HS-5 (cell line): ENCODE data around the gene PLEKHA8.

Experiments
- DNase-seq: peaks from one replicate; pipeline ENCODE4 v3.0.0-alpha.2; 2012; ENCODE audit warnings: low read depth

Gene PLEKHA8

DNA sequence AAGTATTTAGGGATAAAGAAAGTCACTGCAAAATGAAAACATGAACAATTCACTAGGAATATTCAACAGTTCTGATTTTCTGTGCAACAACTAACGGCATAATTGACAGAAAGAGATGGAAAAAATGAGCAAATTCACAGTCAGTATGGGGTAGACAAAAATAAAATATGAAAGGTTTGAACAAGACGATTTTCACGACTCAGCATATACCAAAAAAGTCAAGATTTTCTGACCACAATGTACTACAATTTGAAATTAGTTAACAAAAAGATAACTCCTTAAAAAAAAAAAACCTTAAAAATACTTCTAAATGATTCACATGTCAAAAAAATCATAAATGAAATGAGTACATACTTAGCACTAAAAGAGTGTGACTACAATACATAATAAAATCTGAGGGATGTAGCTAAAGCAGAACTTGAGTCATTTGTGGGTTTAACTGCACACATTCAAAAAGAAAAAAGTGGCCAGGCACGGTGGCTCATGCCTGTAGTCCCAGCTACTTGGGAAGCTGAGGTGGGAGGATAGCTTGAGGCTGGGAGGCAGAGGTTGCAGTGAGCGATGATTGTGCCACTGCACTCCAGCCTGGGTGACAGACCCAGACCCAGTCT, 84.0 kb downstream of the PLEKHA8 start:
- no peak for DNase-seq

DNA sequence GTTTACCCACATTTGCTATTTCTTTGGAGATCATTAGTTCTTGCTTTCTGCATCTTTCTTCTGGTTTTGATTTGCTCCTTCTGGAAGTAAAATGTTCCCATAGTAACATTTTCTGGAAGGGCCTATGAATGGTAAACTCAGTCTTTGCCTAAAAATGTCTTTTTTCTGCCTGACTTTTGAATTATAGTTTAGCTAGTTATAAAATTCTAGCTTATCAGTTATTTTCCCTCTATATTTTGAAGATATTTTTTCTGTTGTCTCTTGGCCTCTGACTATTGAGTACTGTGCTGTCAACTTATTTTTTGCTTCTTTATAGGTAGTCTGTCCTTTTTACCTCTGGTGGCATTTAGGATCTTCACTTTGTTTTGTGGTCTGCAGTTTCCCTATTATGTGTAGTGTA, 84.9 kb downstream of the PLEKHA8 start:
- no peak for DNase-seq

GRCh38 chr7:30114536-30115238, 86.5 kb downstream of the PLEKHA8 start:
- DNase-seq, result no peak

GRCh38 chr7:30115709-30116297, 87.6 kb downstream of the PLEKHA8 start:
- DNase-seq, result no peak

GRCh38 chr7:30116771-30117170, 88.6 kb downstream of the PLEKHA8 start:
- no peak for DNase-seq

DNA sequence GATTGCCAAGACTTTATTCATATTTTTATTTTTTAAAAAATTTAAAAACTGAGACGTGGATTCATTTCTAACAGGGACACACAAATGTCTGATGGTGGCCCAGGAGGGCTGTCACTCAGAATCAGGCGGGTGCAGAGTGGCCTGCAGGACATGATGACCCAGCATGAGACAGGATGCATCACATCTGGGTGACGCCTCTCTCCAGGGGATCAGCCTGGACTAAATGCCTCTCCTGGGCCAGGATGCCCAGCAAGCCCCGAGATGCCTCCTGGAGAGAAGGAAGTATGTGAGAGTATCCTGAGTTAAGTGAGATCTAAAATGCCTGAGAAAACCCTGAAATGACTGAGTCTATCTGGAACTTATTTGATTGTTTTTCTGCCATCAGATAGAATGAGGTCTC, 89.7 kb downstream of the PLEKHA8 start:
- no peak for DNase-seq

DNA sequence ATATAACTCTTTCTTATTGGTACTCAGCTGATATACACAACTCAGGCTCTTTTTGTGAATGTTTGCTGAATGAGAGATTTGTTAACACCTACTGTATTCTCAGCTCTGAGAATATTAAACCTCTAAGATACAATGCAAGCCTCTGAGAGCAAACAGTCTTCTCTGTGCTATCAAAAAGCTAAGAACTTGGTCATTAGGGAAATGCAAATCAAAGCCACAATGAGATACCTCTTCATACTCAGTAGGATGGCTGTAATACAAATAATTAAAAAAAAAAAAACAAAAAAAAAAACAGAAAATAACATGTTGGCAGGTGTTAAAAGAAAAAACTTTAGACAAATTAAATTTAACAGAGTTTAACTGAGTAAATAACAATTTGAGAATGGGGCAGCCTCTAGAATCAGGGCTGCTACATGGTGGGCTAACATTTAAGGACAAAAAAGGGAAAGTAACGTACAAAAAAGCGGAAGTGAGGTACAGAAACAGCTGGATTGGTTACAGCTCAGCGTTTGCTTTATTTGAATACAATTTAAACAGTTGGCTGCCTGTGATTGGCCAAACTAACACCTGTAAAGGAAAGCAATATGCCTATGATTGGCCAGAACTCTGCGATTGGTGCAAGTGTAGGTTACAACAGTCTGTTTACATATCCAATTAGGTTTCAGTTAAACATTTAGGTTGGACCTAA, 91.8 kb downstream of the PLEKHA8 start:
- DNase-seq, result no peak

DNA sequence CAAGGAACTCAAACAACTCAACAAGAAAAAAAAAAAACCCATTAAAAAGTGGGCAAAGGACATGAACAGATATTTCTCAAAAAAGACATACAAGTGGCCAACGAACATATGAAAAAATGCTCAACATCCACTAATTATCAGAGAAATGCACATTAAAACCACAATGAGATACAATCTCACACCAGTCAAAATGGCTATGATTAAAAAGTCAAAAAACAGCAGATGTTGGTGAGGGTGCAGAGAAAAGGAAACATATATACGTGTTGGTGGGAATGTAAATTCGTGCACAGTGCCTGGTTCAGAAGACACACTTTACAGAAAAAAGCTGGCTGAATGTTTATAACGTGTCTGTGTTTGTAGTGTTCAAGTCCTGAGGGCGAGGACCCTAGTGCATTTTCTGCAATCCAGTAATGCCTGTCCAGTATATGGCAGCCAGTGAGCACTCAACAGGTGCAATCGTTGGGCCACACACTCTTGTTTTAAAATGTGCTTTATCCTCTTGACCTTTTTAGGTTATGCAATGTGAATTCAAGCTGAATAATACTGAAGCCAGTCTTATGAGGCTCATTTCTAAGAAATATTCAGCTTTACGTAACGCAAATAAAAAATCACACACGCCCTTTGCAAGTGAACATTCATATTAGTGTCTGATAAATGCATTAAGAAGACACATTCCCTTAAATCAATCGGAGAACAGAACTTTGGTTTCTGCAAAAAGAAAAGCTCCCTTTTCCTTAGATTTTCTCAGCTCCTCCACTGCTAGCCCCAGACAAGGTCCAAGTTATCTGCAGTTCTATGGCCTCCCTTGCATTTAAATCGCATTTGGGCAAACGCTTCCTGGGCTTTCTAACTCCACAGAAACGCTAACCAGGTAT, 105.8 kb downstream of the PLEKHA8 start:
- DNase-seq, result no peak

DNA sequence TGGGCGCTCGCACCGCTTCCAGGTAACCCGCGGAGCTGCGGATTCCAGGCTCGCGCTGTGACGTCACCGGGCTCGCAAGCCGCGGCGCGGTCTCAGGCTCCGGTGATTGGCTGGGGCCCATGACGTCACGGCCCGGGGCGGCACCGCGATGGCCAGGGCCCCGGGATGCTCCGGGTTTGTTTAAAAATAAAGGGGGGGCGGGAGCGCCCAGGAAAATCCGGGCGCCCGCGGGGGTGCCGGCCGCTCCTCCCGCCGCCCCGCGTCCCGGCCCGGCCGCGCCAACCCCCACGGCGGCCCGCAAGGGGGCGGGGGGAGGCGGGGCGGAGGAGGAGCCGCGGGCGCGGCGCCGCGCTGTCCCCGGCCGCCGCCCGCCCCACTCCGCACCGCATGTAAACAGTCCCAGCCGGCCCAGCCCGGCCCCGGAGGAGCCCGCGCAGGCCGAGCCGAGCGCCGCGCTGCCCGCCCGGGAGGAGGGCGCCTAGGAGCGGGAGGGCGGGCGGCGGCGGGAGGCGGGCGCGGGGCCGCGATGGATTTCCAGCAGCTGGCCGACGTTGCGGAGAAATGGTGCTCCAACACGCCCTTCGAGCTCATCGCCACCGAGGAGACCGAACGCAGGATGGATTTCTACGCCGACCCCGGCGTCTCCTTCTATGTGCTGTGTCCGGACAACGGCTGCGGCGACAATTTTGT, 106.5 kb downstream of the PLEKHA8 start, which contains the start of gene MTURN:
Gene MTURN, plus strand, starts transcription at position 376 of the 690 bp plus-strand sequence. Its CDS starts 151 bp downstream, at position 527.
- DNase-seq, result peak; percentile 58

DNA sequence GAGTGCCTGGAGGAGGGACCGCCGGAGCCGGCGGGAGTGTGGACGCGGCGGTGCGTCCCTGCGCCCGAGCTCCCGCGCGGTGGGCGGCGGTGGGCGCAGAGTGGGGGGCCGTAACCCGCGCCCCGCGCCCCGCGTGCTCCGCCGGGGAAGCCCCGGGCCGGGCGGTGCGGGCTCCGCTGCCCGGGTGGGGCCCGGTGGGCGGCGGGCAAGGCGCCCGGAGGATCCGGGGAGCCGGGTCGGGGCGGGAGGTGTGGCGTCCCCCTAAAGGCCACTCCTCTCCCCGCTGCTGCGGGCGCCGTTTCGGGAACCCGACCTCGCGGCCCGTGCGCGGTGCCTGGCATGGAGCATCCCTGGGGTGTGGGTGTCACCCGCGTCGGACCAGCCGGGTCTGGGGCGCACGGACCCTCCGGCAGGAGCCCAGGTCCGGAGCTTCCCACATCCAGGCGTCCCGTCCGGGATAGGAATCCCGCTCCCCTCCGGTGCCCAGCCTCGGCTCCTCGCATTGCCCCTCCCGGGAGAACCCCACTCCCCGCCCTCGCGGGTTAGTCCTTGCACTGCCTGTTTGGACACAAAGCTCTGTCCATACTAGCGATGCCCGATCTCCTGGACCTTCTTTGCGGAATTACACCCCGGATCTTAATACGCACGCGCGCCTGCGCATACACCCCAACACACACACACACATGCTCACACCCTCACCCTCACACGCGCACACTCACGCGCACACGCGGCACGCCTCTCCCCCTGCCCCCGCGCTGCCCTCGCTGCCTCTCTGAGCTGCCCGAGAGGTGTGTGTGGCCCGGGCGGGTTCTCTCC, 107.3 kb downstream of the PLEKHA8 start:
- DNase-seq, result peak; percentile 47

- no peak for DNase-seq
Observed at GRCh38 chr7:30136117-30136731, 108.0 kb downstream of the PLEKHA8 start.

- no peak for DNase-seq
Observed at GRCh38 chr7:30136743-30137485, 108.7 kb downstream of the PLEKHA8 start.

GRCh38 chr7:30139836-30140384, 111.7 kb downstream of the PLEKHA8 start:
- DNase-seq, result no peak

- no peak for DNase-seq
Observed at GRCh38 chr7:30140456-30140855, 112.2 kb downstream of the PLEKHA8 start.

- peak; percentile 75 for DNase-seq
Observed at GRCh38 chr7:30142710-30143109, 114.5 kb downstream of the PLEKHA8 start.

DNA sequence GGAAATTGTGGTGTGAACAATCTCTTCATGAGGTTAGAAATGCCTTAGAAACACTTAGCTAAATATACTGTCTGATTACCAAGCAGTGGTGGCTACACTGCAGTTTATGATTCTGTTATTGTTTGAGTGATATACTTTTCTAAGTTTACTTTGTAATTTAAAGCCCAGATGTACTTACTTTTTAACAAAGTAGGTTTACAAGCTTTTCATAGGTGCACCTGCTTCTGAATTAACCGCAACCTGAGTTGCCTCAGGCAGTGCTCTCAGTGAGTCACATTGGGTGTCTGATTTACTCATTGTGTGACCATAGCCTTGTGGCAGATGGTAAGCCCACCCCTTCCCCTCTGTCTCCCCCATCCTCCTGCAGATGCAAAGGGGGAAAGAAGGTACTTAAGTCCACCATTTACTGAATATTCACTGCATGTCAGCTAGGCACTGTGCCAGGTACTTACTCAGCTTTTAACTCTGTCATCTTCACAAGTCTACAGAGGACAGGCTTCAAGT, 115.6 kb downstream of the PLEKHA8 start:
- no peak for DNase-seq

DNA sequence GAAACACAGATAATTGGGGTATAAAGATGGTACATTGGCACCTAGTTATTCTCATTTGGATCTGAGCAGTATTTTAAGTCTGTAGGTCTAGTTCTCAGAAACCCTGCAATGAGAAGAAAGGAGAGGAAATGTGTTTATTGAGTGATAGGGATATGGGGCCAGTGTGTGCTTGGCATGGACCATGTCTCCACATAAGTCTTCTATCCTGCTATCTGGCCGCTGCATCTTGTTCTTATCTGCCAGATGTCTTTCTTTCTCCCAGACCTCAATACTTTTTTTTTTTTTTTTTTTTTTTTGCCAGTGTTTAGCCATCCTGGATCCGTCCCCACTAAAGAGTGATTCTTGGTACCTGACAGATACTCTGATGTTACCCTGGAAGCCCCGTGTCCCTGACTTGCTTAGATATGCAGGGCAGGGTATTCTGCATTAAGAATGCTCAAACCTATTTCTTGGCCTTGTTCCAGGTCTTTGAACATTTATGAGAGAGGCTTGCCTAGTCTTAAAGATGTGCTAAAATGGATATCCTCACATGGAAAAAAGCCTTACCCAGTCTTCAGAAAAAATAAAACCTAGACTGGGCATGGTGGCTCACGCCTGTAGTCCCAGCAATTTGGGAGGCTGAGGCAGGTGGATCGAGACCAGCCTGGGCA, 116.6 kb downstream of the PLEKHA8 start:
- no peak for DNase-seq

DNA sequence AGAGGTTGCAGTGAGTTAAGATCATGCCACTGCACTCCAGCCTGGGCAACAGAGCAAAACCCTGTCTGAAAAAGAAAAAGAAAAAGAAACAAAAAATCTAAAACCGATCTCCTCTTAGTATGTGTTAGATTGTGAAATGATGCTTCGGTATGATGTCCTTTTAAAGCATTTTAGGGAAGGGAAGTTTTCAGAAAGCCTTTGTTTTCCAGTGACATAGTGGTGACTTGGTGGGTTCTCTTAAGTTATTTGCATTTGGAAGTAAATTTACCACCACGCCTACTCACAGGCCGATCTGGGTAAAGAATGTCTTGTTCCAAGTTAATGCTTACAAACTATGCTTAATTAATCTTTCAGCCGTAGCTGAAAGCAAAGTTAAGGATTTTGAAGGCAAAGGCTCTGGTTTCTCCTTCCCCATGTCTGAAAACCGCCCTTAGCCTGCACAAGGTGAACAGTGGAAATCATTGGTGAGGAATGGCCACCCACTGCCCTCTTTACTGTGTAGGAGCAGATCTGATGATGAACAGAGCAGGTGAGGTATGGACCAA, 117.3 kb downstream of the PLEKHA8 start:
- no peak for DNase-seq
